ENCODE data around the gene HTR3B. TPM values are rescaled to one million over a fixed set of nuclear protein-coding genes. Genes with fewer than 3 reads are reported as not detected.

The HTR3B gene
- total RNA-seq, 2 donors from 2014 or later, result not detected

DNA sequence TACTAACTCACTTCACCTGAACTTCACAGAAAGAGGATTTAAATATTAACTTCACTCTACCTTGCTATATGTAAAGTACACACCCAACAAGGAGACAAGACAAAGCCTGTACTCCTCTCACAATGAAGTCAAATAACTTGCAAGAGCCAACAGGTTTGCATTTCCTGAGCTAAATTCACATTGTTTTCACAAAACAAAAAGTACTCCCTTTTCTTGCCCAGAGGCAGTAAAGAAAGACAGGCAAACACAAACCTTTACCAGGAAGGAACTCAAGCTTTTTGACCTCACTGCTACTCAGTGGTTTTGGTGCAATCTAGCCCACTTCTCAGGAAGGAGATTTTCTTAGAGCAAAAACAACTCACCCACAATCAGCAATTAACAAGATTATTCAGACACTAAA, 44.9 kb upstream of the HTR3B start:
- peak overlapping the region; percentile 7 for H3K4me3 ChIP-seq (ENCODE audit: low read length)

DNA sequence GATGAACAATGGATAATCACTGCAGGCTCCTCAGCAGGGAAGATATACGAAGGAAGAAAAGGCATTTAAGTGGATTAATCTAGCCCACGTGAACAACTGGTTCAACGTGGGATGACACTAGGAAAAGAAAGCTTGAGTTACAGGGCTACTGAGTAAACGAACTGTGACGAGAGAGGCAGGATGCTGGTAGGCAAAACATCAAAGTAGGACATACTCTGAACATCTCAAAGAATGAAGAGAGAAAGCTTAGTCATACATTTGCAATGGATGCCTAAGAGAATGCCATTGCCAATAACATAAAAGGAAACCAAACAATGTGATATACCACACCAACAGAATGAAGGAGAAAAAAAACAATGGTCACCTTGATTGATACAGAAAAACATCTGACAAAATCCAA, 42.2 kb upstream of the HTR3B start:
- H3K9me3 ChIP-seq (ENCODE audit: control insufficient read depth, low read length), result no peaks in the 10 kb centered on the region
- Mint-ChIP-seq H3K36me3 (ENCODE audit: low read depth) (peaks cover 25% of the 10 kb centered on the region), H3K4me1 (peaks cover 16% of the 10 kb centered on the region), H3K27me3 (ENCODE audit: insufficient read depth) (no peaks in the 10 kb centered on the region), H3K4me3 (no peak overlapping the region), H3K9me3 (peaks cover 2% of the 10 kb centered on the region), H3K27ac (peak overlapping the region; percentile 52)
- TF ChIP-seq, protein P1, sequence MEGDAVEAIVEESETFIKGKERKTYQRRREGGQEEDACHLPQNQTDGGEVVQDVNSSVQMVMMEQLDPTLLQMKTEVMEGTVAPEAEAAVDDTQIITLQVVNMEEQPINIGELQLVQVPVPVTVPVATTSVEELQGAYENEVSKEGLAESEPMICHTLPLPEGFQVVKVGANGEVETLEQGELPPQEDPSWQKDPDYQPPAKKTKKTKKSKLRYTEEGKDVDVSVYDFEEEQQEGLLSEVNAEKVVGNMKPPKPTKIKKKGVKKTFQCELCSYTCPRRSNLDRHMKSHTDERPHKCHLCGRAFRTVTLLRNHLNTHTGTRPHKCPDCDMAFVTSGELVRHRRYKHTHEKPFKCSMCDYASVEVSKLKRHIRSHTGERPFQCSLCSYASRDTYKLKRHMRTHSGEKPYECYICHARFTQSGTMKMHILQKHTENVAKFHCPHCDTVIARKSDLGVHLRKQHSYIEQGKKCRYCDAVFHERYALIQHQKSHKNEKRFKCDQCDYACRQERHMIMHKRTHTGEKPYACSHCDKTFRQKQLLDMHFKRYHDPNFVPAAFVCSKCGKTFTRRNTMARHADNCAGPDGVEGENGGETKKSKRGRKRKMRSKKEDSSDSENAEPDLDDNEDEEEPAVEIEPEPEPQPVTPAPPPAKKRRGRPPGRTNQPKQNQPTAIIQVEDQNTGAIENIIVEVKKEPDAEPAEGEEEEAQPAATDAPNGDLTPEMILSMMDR (conservative IDR thresholded peaks at IDR 0.05), result no peak
- WGBS, 2 experiments (ENCODE audit: insufficient coverage in 1 of 2, insufficient read length in 1 of 2), result 16 to 22% methylated on average over 5 of the region's 5 CpGs
- H3K9ac ChIP-seq (ENCODE audit: extremely low read depth, low read length, poor library complexity, severe bottlenecking), result no peak overlapping the region
- H3K36me3 ChIP-seq (ENCODE audit: control insufficient read depth, insufficient read depth, low read length), result peaks cover 23% of the 10 kb centered on the region
- no peak overlapping the region for H3K27ac ChIP-seq (ENCODE audit: low read depth, low read length)
- no peaks in the 10 kb centered on the region for H3K4me1 ChIP-seq (ENCODE audit: control insufficient read depth, insufficient read depth, low read length)
- H3K4me3 ChIP-seq (ENCODE audit: low read length), result no peak overlapping the region
- no peaks in the 10 kb centered on the region for H3K27me3 ChIP-seq (ENCODE audit: control insufficient read depth, insufficient read depth, low read length, poor library complexity, severe bottlenecking)
- DNase-seq, result no peak

More for the DNA sequence above, 44.9 kb upstream of the HTR3B start:
- Mint-ChIP-seq H3K36me3 (ENCODE audit: low read depth) (peaks cover 10% of the 10 kb centered on the region), H3K9me3 (no peaks in the 10 kb centered on the region), H3K27me3 (ENCODE audit: insufficient read depth) (no peaks in the 10 kb centered on the region), H3K4me1 (peaks cover 23% of the 10 kb centered on the region), H3K27ac (peak overlapping the region; percentile 89), H3K4me3 (no peak overlapping the region)
- Histone ChIP-seq H3K9ac (ENCODE audit: extremely low read depth, low read length, poor library complexity, severe bottlenecking) (no peak overlapping the region), H3K36me3 (ENCODE audit: control insufficient read depth, insufficient read depth, low read length) (peaks cover 5% of the 10 kb centered on the region), H3K27ac (ENCODE audit: low read depth, low read length) (no peak overlapping the region), H3K9me3 (ENCODE audit: control insufficient read depth, low read length) (no peaks in the 10 kb centered on the region), H3K4me1 (ENCODE audit: control insufficient read depth, insufficient read depth, low read length) (no peaks in the 10 kb centered on the region), H3K27me3 (ENCODE audit: control insufficient read depth, insufficient read depth, low read length, poor library complexity, severe bottlenecking) (no peaks in the 10 kb centered on the region)
- TF ChIP-seq, protein P1 (conservative IDR thresholded peaks at IDR 0.05), result no peak
- DNase-seq, result no peak

DNA sequence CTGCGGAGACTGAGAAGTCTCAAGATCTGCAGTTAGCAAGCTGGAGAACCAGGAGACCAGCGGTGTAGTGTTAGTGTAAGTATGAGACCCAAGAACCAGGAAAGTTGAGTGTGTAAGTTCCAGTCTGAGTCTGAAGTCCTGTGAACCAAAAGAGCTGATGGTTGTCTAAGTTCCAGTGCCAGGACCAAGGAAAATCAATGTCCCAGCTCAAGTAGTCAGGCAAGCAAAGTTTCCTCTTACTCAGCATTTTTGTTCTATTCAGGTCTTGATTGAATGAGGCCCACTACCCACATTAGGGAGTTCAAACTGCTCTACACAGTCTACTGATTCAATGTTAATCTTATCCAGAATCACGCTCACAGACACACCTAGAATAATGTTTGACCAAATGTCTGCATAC, 40.2 kb upstream of the HTR3B start:
- Mint-ChIP-seq H3K27me3 (ENCODE audit: insufficient read depth) (no peaks in the 10 kb centered on the region), H3K4me3 (no peak overlapping the region), H3K4me1 (peaks cover 16% of the 10 kb centered on the region), H3K27ac (no peak overlapping the region), H3K9me3 (peaks cover 2% of the 10 kb centered on the region), H3K36me3 (ENCODE audit: low read depth) (peaks cover 37% of the 10 kb centered on the region)
- Histone ChIP-seq H3K9ac (ENCODE audit: extremely low read depth, low read length, poor library complexity, severe bottlenecking) (no peak overlapping the region), H3K4me3 (ENCODE audit: low read length) (no peak overlapping the region), H3K27me3 (ENCODE audit: control insufficient read depth, insufficient read depth, low read length, poor library complexity, severe bottlenecking) (no peaks in the 10 kb centered on the region), H3K36me3 (ENCODE audit: control insufficient read depth, insufficient read depth, low read length) (peaks cover 33% of the 10 kb centered on the region), H3K9me3 (ENCODE audit: control insufficient read depth, low read length) (no peaks in the 10 kb centered on the region), H3K27ac (ENCODE audit: low read depth, low read length) (no peak overlapping the region), H3K4me1 (ENCODE audit: control insufficient read depth, insufficient read depth, low read length) (no peaks in the 10 kb centered on the region)
- TF ChIP-seq, protein P1 (conservative IDR thresholded peaks at IDR 0.05), result no peak
- 95 to 100% methylated on average over 2 to 3 of the region's 3 CpGs for WGBS, 2 experiments (ENCODE audit: insufficient coverage in 1 of 2, insufficient read length in 1 of 2)
- DNase-seq, result no peak

Measured in endodermal cell (in vitro differentiated cells).